Frontal cortex (tissue), 4 donors: ENCODE data around the gene MRPL34. TPM values are rescaled to one million over a fixed set of nuclear protein-coding genes. Genes with fewer than 3 reads are reported as not detected.

Experiments used
- DNase-seq, 2 donors: peaks; one replicate each; pipeline ENCODE4 v3.0.0; 2012; ENCODE audit warnings: low spot score in 2 of 2
- FAIRE-seq: peaks from 2 replicates; lab custom pipeline; 2012; peaks lifted over from hg19 to GRCh38; lab: Jason Lieb, UNC
- total RNA-seq: library from RNA; depleted of rRNA; stranded (reverse); fragments of >200 nt; gene quantifications from one replicate; pipeline ENCODE4 v1.2.3, GENCODE V29; 2014
- donor health status: control.
- donor health status: control.
- donor health status: control.

Gene MRPL34
- total RNA-seq, 1 donor from 2014 or later = 11.4 TPM

DNA sequence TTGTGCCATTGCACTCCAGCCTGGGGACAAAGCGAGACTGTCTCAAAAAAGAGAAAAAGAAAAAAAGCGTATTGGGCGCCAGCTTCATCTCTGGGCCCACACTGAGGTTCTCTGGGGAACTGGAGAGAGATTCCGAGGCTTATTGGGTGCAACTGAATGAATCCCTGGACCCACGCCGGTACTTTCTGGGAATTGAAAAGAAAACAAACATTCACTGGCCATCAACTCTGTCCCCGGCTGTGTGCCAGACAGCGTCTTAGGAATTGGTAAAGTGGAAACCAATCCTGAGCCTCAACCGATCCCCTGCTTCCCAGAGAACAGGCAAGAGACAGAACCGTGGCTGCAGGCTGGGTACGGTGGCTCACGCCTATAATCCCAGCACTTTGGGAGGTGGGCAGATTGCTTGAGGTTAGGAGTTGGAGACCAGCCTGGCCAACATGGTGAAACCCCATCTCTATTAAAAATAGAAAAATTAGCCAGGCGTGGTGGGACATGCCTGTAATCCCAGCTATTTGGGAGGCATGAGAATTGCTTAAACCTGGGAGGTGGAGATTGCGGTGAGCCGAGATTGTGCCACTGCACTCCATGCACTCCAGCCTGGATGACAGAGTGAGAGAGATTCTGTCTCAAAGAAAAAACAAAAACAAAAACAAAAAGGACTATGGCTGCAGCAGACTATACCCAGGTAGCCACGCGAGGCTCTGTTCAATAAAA, 20.4 kb downstream of the MRPL34 start:
- DNase-seq (peak; percentile 72 to 74), FAIRE-seq (no peak)

- FAIRE-seq = no peak
- peak in 1 of 2 donors; percentile 47 for DNase-seq
Measured at GRCh38 chr19:17326595-17326966, 20.9 kb downstream of the MRPL34 start.

DNA sequence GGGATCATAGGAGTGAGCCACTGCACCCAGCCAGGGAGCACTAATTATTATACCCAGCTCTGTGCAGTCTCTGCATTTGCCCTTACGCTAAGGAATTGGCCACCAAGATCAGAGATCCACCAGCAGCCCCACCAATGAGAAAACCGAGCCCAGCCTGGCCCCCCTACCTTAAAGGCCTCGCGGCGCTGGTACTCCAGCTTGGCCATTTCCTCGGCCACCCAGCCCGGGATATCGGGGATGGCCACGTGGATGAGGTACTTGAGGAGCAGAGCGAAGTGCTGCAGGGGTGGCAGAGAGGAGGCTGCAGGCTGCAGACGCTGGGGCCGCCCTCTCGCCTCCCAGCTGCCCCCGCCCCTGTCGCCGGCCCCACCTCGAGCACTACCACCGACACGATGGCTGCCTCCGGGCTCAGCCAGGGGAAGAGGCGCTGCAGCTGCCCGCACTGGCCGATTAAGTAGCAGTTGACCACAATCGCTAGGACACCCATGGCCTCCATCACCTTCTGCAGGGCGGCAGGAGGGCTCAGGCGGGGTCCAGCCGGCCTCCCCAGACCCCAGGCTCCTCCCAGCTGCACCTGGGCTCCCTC, 21.5 kb downstream of the MRPL34 start:
- FAIRE-seq (no peak), DNase-seq (no peak)

DNA sequence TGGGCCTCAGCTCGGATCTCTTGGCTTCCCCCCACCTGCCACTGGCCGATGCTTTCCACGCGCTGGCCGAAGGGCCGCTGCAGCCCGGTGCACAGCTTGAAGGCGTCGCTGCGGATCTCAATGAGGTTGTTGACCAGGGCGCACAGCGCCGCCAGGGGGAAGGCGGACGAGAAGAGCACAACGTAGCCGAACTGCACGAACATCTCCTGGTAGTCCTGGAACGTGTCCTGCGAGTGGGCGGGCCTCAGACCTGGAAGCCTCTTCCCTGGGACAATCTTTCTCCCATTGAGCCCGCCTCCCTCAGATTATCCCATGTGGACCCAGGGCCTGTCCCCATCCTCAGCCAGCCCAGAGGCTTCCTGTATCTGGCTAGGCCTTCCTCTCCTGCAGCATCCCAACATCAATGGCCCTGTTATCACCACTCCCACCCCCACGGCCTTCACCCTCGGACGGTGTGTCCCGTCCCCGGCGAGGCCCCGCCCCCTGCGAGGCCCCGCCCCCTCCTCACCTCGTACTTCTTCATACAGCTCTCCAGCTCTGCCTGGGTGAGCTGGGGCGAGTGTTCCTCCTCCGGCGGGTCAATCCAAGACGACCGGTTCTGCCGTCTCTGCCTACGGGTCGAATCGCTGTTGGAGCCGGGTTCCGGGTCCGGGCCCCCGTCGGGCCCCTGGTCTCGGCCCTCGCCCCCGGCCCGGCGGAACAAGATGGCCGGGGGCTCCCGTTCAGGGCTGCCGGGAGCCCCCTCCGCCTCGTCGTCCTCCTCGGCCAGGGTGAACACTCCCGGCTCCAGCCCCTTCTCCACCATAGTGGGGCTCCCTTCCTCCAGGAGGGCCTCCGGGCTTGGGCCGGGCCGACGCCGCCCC, 22.2 kb downstream of the MRPL34 start:
- FAIRE-seq (no peak), DNase-seq (peak; percentile 54 to 63)

DNA sequence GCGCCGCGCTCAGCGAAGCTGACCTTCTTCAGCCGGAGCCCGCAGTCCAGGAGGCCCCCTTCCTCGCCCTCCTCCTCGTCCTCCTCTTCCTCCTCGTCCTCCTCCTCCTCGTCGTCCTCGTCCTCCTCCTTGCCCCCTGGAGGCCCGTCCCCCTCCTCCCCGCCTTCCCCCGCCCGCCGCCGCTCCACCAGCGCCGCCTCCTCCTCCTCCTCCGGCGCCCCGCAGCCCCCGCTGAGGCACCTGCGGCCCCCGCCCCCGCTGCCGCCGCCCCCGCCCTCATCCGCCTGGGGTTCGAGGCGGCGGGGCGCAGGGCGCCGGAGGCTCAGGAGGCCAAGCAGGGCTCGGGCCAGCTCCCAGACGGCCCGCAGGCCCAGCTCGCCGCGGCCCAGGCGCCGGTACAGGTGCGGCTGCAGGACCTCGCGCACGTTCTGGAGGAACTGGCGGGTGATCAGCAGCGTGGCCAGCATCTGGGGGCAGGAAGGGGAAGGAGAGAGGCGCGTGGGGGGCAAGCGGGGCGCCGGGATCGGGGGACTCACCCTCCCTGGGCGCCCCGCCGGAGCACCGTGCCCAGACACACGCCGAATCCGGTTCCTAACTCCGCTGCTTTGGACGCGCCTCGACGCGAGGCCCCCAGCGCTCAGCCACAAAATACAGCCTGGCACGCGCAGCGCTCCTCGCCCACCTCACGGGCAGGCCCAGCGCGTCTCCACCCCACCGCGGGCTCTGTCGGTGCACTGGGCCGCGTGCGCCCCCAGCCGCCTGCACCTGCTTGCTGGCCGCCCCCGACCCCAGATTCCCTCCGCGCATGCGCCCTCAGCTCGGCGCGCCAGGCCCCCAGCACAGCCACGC, 23.1 kb downstream of the MRPL34 start:
- FAIRE-seq = no peak
- DNase-seq = peak in 1 of 2 donors; percentile 43

- FAIRE-seq (no peak), DNase-seq (peak in 1 of 2 donors; percentile 37)
Measured at GRCh38 chr19:17329366-17330261, 23.9 kb downstream of the MRPL34 start.

DNA sequence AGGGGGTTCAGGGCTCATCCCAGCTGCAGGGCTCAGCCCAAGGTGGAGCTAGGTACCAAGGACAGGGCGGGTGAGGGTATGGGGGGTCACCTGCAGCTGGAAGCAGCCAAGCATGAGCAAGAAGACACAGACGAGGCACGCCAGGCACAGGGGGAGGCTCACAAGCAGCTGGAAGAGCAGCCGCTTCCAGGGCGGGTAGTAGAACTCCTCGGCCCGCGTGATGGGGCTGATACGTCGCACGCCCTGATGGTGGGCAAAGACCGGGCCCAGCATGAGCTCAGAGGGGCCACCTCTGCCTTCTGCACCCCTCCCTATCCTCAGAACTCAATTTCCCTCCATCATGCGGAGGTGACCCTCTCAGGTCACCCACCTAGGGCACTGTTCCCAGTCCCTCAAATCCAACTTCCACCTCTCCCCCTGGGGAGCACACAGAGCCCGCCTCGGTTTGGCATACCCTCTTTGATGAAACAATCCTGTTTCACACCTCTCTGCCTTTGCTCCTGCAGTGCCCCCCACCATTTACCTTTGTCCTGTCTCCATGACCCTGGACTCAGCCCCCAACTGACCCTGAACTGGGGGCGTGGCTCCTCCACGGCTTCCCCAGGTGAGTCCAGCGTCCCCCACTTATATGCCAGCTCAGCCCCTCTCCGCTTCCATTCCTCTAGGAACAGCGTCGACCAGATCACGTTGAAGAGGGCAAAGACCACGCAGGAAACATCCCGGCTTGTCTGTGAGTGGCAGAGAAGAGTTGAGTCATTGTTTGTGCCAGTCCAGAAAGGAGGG, 24.8 kb downstream of the MRPL34 start:
- no peak for FAIRE-seq
- DNase-seq = no peak

DNA sequence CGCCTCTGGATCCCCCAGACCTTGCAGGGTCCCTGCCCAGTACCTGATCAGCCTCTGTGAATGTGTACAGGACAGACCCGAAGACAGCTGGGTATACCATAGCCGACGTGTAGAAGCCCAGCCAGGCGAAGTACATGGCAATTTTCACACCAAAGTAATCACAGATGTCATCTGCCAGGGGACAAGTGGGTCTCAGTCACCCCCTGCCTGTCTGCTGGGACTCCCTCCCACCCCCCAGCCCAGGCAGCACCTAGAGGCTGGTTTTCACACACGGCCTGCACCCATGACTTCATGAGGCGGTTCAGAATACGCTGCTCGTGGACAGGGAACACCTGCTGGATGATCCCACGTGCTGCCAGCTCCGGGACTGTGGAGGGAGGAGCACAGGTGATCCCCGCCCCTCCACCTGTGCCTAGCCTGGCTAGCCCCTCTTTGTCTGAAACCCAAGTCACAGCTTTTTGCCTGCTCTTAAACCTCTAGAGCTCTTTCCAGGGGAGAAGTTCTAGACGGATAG, 25.4 kb downstream of the MRPL34 start:
- no peak for DNase-seq
- FAIRE-seq = no peak

GRCh38 chr19:17332360-17332676, 26.6 kb downstream of the MRPL34 start:
- FAIRE-seq (no peak), DNase-seq (no peak)

- FAIRE-seq (no peak), DNase-seq (peak in 1 of 2 donors; percentile 25)
Measured at GRCh38 chr19:17332677-17333581, 27.3 kb downstream of the MRPL34 start.

GRCh38 chr19:17333611-17334413, 28.1 kb downstream of the MRPL34 start:
- peak; percentile 52 to 60 for DNase-seq
- no peak for FAIRE-seq

DNA sequence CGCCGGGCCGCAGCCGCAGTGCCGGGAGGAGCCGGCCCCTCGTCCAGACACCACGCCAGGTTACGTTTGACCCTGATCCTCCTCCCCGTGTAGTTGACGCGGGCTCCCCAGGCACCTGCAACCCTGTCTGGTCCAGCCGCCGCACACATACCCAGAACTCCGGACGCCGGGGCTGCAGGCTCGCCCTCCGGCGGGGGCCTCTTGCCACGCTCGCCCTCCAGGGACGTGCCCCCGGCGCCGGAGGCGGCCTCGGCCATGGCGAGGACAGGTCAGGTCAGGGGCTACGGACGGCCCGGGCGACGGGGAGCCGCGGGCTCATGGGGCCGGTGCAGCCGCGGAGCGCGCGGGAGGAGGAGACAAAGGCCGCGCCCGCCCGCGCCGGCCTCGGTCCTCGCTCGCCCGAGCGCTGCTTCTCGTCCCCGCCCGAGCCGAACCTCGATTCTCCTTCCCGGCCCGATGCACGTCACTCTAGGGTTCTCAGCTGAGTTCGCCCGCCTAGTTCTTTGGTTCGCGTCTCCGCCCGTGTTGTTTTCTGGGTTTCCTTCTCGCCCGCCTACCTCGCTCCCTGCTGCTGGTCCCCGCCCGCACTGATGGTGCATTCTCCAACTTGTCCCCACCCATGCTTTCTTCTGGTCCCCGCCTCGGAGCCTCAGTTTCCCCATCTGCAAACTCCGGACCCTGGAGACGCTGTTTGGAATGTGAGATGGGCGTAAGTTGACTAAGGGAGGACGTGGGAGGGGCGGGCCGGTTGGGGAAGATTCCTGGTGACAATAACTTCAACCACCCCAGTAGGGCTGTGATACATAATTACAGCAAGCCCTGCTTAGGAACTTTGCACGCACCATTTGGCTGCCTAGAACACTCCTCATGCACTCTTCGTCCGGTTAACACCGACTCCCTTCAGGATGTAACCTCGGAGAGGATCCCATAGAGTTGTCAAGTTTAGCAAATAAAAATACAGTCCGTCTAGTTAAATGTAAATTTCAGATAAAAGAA, 29.0 kb downstream of the MRPL34 start, which contains the start of gene ANO8:
TSS of gene ANO8 (minus strand) at position 442 of the 996 bp plus-strand sequence. CDS start at position 257, 185 bp downstream.
- FAIRE-seq (no peak), DNase-seq (peak; percentile 97)

DNA sequence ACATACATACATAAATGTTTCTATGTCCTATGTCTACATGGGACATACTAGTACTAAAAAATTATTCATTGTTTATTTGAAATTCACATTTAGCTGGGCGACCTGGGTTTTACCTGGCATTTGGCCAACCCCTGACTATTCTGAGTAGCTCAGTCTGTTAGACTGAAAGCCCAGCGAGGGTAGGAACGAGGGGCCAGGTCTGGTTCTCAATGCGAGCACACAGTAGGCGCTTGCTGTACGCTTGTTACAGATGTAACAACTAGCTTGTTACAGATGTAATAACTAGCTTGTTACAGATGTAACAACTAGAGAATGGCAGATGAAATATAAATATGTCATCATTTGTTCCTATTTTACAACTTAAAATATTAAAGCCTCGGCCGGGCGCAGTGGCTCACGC, 29.9 kb downstream of the MRPL34 start:
- DNase-seq (no peak), FAIRE-seq (no peak)

DNA sequence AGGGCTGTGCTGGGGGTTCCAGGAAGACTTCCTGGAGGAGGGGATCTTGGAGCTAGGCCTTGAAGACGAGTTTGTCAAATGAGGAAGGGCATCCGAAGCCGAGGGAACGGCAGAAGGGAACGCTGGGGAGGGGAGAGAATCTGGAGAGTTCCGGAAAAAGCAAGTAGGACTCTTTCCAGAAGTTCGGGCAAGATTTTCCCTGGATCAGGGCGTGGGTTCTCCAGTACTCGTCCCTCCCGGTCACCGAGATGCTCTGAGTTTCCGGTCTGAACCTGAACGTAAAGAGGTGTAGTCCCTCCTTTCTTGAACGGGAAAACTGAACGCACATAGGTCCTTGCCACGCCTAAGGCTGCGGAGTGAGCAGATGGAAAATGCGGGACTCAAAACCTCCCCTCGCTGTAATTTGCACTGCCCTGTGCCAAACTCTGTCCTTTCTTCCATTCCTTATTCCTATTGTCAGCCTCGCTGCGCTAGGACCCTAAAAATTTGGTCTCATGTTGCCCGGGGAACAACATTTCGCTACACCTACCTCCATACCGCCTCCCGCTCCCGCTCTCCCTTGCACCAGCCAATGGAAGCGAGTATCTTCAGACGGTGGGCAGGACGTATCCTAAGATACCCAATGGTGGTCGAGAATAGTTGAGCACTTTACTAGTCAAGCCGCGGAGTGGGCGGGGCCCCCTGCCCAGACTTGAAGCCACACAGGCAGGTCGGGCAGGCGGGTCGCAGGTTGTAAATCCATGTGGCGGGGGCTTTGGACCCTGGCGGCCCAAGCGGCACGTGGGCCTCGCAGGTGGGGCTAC, 31.4 kb downstream of the MRPL34 start, which contains the start of gene GTPBP3:
TSS of gene GTPBP3 (plus strand) at position 682 of the 803 bp plus-strand sequence. CDS start at position 741, 59 bp downstream.
- FAIRE-seq = no peak
- peak; percentile 95 to 97 for DNase-seq
